ENCODE results near the gene MAPK8IP2.

The MAPK8IP2 gene

DNA sequence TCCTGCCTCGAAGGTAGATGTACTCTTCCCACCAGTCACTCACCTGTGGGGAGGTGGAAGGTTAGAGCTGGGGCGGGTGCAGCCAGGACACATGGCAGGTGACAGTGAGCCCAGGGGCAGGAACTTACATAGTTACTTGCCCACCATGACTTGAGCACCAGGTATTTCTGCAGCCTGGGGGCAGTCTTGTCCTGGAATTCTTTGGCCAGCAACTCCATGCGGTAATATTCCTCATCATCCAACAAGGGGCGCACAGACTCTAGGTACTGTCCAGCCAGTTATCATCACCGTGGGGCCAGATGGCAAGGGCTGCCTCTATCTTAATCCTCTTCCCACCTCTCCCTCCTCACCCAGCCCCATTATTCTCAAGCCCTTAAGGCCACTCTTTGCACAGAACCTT lies 24.5 kb upstream of the MAPK8IP2 start:
- DNase-seq = no peak

DNA sequence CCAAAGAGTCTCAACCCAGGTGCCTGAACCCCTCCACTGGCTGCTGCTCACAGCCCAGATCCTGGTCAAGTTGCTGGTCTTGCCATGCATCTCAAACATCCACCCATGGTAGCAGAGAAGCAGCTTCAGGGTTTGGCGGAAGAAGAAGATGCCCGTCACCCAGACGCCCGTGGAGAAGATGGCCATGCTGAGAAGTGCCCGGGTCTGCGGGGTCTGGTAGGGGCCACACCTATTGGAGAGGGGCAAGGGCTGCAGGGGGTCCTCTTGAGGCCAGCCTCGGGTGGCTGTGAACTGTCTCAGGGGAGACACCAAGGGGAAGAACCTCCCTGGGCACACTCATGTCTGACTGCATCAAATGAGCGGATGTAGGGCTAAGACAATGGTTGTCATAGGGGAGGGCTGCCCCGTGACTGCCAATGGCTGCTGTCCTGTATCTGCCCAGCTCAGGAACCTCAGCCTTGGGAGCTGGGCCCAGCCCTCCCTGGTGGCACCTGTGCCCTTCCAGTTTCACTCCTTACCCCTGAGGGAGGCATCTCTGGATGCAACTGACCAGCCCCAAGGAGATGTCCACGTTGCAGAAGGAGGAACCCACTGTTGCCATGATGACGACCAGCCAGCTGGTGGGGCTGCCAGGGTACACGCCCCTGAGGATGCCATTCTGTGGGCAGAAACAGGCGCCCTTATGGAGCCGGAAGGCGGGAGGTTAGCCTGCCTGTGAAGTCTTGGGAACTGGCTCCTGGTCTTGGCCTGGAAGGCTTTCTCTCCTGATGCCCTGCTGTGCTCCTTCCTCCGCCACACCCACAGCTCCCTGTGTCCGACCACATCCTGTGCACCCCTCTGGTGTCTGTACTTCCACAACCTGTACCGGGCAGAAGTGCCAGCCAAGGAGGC lies 23.5 kb upstream of the MAPK8IP2 start:
- no peak for DNase-seq

DNA sequence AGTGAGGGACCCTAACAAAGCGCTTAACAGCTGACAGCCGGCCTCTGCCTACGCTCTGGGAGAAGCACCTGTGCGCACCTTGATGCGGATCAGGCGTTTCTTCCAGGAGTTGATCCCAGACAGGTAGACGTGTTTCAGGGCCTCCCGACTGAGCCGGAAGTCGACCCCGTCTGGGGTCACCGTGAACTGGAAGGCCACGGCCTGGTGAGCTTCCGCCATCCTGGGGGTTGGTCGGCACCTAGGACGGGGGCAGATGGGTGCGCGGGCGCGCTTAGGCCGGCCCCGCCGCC lies 23.0 kb upstream of the MAPK8IP2 start:
- DNase-seq = no peak

- no peak for DNase-seq
Observed at GRCh38 chr22:50577987-50578775, 22.4 kb upstream of the MAPK8IP2 start, which contains the start of gene CPT1B. Gene CPT1B, minus strand, starts transcription at chr22:50578427. Its CDS starts 512 bp downstream, at chr22:50577915.

GRCh38 chr22:50578776-50579310 lies 21.8 kb upstream of the MAPK8IP2 start:
- no peak for DNase-seq

DNA sequence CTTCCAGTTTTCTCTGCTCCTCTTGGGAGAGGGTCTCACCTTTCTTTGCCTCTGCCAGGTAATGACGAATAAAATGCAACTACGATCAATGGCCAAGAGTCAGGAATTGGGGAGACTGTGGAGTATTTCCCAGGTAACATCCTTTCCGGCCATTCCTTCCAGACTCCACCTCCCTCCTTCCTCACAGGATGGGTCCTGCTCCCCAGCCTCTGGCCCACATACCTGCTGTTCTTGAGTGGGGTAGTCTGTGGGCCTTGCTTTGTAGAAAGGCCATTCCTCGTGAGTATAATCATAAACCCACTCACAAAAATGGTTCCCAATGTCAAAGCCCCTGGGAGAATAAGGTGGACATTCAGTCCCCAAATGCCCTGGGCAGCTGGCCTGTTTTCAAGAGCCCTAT lies 20.8 kb upstream of the MAPK8IP2 start:
- no peak for DNase-seq

DNA sequence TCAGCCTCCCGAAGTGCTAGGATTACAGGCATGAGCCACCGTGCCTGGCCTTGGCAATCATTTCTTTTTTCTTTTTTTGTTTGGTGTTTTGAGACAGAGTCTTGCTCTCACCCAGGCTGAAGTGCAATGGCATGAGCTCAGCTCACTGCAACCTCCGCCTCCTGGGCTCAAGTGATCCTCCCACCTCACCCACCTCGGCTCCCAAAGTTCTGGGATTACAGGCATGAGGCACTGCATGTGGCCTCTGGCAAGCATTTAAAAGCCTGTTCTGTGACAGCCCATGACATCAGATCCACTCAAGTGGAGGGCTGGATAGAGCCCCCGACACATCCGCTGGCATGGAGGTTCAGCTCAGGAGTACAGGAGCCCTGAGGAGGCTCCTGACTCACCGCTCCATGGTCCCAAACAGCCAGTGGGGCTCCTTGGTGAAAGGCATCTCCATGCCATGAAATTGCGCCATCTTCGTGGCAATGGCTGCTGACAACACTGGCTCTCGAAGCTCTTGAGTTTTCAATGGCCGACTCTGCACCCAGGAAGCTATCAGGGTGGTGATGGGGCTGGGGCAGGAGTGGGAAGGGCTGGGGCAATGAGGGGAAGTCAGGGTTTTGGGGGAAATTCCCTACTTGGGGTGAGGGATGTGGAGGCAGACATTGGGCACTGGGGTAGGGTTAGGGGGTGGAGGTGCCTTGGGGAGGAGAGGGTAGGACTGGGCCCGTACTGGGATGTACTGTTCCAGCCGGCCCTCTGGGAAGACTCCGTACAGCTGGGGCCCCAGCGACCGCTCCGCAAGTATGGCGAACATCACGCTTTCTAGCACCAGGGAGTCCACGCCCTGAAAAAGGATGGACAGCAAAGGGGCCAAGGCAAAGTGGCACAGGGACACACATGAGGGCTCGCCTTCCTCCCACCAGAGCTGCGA lies 19.3 kb upstream of the MAPK8IP2 start:
- DNase-seq = no peak

- peak in 1 of 2 experiments; percentile 28 for DNase-seq
Observed at GRCh38 chr22:50581950-50582492, 18.6 kb upstream of the MAPK8IP2 start.

GRCh38 chr22:50582493-50583293 lies 17.9 kb upstream of the MAPK8IP2 start, which contains the start of gene CHKB:
Gene CHKB, minus strand, starts transcription at chr22:50582849. Its CDS starts 68 bp downstream, at chr22:50582781.
- DNase-seq = peak; percentile 96 to 97

- no peak for DNase-seq
Observed at GRCh38 chr22:50583294-50583861, 17.2 kb upstream of the MAPK8IP2 start.

DNA sequence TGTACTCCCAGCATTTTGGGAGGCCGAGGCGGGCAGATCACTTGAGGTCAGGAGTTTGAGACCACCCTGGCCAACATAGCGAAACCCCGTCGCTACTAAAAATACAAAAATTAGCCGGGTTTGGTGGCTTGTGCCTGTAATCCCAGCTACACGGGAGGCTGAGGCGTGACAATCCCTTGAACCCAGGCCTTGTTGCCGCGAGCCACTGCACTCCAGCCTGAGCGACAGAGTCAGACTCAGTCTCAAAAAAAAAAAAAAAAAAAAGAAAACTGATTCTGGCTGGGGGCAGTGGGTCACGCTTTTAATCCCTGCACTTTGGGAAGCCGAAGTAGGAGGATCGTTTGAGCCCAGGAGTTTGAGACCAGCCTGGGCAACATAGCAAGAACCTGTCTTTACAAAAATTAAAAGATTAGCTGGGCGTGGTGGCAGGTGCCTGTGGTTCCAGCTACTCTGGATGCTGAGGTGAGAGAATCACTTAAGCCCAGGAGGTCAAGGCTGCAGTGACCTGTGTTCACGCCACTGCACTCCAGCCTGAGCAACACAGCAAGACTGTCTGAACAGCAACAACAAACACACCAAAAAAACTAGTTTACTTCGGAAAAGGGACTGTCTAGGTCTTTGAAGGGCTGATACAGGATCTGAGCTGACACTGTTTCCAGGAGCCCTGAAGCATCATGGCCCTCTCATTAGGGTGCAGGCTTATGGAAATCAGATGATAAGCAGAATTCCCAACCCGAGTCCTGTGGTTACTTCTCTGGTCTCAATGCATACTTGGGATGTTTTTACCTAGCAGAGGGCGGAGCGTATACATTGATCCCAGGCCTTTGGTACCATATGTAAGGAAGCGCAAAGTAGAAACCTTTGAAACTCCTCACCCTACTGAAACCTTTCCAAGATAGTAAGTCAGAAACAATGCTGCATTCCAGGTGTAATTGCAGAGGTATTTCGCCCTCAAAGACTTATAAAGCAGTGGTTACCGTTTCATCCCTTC lies 16.2 kb upstream of the MAPK8IP2 start:
- no peak for DNase-seq

DNA sequence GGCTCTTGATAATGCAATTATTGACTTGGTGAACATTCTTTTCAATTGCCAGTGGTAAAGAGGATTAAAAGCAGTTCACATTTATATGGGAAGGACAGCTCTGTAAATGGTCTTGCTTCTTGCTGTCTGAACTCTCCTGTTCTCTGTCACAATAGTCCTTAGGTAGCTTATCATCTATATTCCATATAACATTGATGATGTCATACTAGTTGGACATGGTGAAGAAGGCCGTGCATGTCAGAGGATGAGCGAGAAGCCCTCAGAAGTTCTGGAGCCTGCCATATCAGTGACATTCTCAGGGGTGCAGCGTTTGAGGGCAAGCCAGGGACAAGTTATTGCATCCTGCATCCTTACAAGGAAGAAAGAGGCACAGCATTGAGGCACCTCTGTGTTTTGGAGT lies 15.4 kb upstream of the MAPK8IP2 start:
- DNase-seq = no peak

DNA sequence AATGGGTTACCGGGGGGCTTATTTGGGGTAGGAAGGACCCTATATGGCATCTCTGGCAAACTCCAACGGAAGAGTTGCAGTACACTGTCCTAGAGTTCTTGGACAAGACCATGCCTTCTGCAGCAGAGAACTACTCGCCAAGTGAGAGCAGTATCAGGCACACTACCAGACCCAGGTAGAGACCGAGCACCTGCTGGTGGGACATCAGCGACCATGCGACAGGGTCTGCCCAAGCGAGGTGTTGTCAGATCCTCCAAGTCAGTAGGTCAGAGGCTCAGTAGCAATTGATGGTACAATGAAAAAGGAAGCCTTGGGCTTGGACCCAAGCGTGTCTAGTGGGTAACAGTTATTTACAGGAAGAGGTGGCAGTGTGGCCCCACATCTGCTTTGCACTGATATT lies 14.8 kb upstream of the MAPK8IP2 start:
- DNase-seq = no peak

GRCh38 chr22:50586416-50586815 lies 14.2 kb upstream of the MAPK8IP2 start:
- no peak for DNase-seq

- no peak for DNase-seq
Observed at GRCh38 chr22:50587407-50587806, 13.2 kb upstream of the MAPK8IP2 start.

GRCh38 chr22:50595189-50595588 lies 5.4 kb upstream of the MAPK8IP2 start:
- no peak for DNase-seq

DNA sequence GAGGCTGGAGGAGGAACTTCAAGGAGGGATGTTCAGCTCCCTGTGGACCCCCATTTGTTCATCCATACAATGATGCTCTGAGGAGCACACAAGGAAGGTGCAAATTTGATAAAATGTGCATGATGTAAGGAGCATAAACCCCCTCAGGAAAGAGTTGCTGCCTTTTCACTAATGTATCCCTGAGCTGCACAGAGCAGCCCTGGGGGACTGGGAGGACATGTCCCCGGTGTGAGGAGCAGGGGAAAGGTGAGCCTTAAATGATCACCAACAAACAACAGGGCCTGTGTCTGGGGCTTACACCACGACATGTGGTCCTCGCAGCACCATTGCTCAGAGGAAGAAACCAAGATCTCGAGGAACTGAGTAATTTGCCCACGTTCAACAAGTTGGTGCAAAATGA lies 3.5 kb upstream of the MAPK8IP2 start:
- no peak for DNase-seq

- peak; percentile 44 to 48 for DNase-seq
Observed at GRCh38 chr22:50599816-50600455, 657 bp upstream of the MAPK8IP2 start.

DNA sequence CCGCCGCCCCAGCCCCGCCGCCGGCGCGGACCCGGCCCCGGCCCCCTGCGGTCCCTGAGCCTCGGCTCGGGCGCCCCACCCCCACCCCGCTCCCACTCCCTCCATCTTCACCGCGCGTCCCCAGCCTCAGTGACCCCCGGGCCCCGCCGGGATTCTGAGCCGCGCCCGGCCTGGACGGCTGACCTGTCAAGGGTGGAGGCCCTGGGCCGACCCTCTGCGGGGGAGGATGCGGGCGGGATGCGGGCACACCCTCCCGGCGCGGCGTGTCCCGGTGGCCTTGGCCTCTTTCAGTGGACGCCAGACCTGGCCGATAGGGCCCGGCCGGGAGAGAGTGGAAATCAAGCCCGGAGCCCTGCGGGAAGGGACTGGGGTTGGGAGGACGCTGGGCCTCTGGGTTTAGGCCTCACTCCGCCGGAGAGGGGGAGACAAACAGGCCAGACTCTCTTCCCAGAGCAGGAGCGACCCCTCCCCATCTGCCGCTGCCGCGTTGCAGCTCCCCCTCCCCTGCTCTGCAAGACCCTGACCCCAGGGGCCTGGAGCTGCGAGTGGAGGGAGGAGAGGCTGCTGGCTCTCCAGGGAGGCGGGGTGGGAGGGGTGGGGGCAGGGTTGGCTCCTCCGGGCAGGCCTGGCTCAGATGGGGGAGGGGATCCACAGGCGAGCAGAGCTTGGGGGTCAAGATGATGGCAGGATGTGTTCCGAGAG lies 525 bp downstream of the MAPK8IP2 start:
- DNase-seq = no peak
